ENCODE measurements around the gene HINT3. TPM values are rescaled to one million over a fixed set of nuclear protein-coding genes. Genes with fewer than 3 reads are reported as not detected.

HINT3 gene
- total and polyA plus RNA-seq, 2 donors (not counting 3 experiments of a cell fraction or from before 2014, with no cell fraction given) = 1.8 to 8.4 TPM

- H3K9ac ChIP-seq (replicated peaks; ENCODE audit: extremely low read depth, insufficient read depth, low read length) = no peak overlapping the region
- no peak for TF ChIP-seq JUN (IDR thresholded peaks at IDR 0.05; ENCODE audit: borderline replicate concordance, insufficient read depth, insufficient read length, low read depth)
- no peak for TF ChIP-seq GATA2 (IDR thresholded peaks at IDR 0.05; ENCODE audit: insufficient read depth, insufficient read length, low read depth, low read length)
- TF ChIP-seq EZH2 (IDR thresholded peaks at IDR 0.05; ENCODE audit: borderline replicate concordance, low read depth, low read length, severe bottlenecking) = no peak
- TF ChIP-seq MYC (IDR thresholded peaks at IDR 0.05; ENCODE audit: low read depth, low read length) = no peak
- TF ChIP-seq MAX (IDR thresholded peaks at IDR 0.05; ENCODE audit: insufficient read depth, insufficient read length) = no peak
- TF ChIP-seq POLR2AphosphoS5 (IDR thresholded peaks at IDR 0.05; ENCODE audit: insufficient read depth, low read depth, low read length) = no peak
- no peak for TF ChIP-seq CTCF (IDR thresholded peaks at IDR 0.05; ENCODE audit: extremely low read depth in 1 of 2, insufficient read depth in 1 of 2, low read depth in 1 of 2, low read length in 2 of 2)
- TF ChIP-seq FOS (IDR thresholded peaks at IDR 0.05; ENCODE audit: borderline replicate concordance, insufficient read depth, low read length) = no peak
- no peak for TF ChIP-seq POLR2A (IDR thresholded peaks at IDR 0.05; ENCODE audit: low read depth, low read length)
- dilution Hi-C loops (cut with MboI; ENCODE audit: extremely low pct_ligation_motif_present, low sequenced_read_pairs) (no loop called here), intact Hi-C loops (cut with micrococcal nuclease) (no loop called here)
- no peaks in the 10 kb centered on the region for H3K9me1 ChIP-seq (replicated peaks; ENCODE audit: control insufficient read depth, extremely low read depth, insufficient read depth, low read length)
- H3K4me3 ChIP-seq (replicated peaks in 1 of 3; ENCODE audit: insufficient read depth in 1 of 3, low read depth in 1 of 3, low read length in 3 of 3) = no peak overlapping the region
- ChIA-PET CTCF (interaction anchor here (1.0 to 1.4 kb wide), 2 partner anchors 10 to 60 kb away, joined by 3 read pairs; partner anchors contain the start of gene HINT3), POLR2A (no interaction called here)
- no peaks in the 10 kb centered on the region for H3K9me3 ChIP-seq (replicated peaks; ENCODE audit: control insufficient read depth, insufficient read depth, low read length)
- DNase-seq (ENCODE audit: low read depth, low spot score) = no peak
- H3K27ac ChIP-seq (ENCODE audit: insufficient read depth, low read depth, low read length) = no peak overlapping the region
- no TSS peak for BruUV-seq (replicated peaks)
- H4K20me1 ChIP-seq (replicated peaks; ENCODE audit: control insufficient read depth, extremely low read depth, insufficient read depth, low read length) = no peaks in the 10 kb centered on the region
- no peaks in the 10 kb centered on the region for H3K4me1 ChIP-seq (ENCODE audit: control insufficient read depth, extremely low read depth, insufficient read depth, low read length)
- peaks cover 0 to 1% of the 10 kb centered on the region in 2 experiments for H3K36me3 ChIP-seq (ENCODE audit: control insufficient read depth in 2 of 2, extremely low read depth in 1 of 2, insufficient read depth in 2 of 2, low read length in 2 of 2)
- H2AFZ ChIP-seq (ENCODE audit: low read depth, low read length) = no peak overlapping the region
- no peaks in the 10 kb centered on the region for H3K79me2 ChIP-seq (ENCODE audit: control insufficient read depth, insufficient read depth, low read length)
- no peaks in the 10 kb centered on the region for H3K27me3 ChIP-seq (ENCODE audit: control insufficient read depth in 2 of 2, insufficient read depth in 2 of 2, low read length in 2 of 2)
- no peak overlapping the region for H3K4me2 ChIP-seq (ENCODE audit: insufficient read depth, low read length)
- no peak for FAIRE-seq
Measured at GRCh38 chr6:125966569-125966968, 10.0 kb downstream of the HINT3 start.

All from endothelial cell of umbilical vein (primary cell).